Measurements from ENCODE around the gene ABL2.

DNA sequence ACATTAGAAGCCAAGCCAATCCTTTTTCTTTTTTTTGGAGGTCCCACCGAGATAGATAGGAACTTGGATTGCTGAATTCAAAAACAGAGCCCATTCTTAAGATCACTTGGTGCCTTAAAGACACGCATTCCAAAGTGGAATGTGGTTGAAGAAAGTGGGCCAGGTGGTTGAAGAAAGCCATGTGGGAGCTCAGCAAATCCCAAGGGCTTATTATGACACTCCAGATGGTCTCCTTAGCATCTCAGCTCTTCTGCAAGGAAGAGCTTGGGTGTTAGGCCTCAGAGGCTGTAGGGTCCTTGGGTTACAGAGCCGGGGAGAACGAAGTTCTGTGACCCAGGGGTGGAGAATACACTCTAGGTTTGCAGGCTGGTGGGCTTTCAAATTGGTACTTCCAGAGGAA is 134.1 kb downstream of the ABL2 start:
- TF ChIP-seq, protein P1, sequence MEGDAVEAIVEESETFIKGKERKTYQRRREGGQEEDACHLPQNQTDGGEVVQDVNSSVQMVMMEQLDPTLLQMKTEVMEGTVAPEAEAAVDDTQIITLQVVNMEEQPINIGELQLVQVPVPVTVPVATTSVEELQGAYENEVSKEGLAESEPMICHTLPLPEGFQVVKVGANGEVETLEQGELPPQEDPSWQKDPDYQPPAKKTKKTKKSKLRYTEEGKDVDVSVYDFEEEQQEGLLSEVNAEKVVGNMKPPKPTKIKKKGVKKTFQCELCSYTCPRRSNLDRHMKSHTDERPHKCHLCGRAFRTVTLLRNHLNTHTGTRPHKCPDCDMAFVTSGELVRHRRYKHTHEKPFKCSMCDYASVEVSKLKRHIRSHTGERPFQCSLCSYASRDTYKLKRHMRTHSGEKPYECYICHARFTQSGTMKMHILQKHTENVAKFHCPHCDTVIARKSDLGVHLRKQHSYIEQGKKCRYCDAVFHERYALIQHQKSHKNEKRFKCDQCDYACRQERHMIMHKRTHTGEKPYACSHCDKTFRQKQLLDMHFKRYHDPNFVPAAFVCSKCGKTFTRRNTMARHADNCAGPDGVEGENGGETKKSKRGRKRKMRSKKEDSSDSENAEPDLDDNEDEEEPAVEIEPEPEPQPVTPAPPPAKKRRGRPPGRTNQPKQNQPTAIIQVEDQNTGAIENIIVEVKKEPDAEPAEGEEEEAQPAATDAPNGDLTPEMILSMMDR (IDR thresholded peaks at IDR 0.05) = no peak
- TF ChIP-seq POLR2A (IDR thresholded peaks at IDR 0.05) = no peak
